GM19035 (cell line): ENCODE measurements around the gene SLC39A11.

Experiments
- ATAC-seq: cut with Tn5 transposase; IDR thresholded peaks from one replicate; pipeline ENCODE4 v1.9.1; 2021; ENCODE audit not compliant: unreplicated experiment

Gene SLC39A11

GRCh38 chr17:73045724-73046123 is 46.8 kb downstream of the SLC39A11 start:
- no peak for ATAC-seq

GRCh38 chr17:73043686-73044581 is 48.6 kb downstream of the SLC39A11 start:
- ATAC-seq = no peak

GRCh38 chr17:73042809-73043685 is 49.4 kb downstream of the SLC39A11 start:
- no peak for ATAC-seq

GRCh38 chr17:73042225-73042624 is 50.3 kb downstream of the SLC39A11 start:
- ATAC-seq = no peak

GRCh38 chr17:73039282-73039681 is 53.2 kb downstream of the SLC39A11 start:
- no peak for ATAC-seq

GRCh38 chr17:73031472-73031871 is 61.0 kb downstream of the SLC39A11 start:
- ATAC-seq = no peak

GRCh38 chr17:73030995-73031394 is 61.5 kb downstream of the SLC39A11 start:
- ATAC-seq = no peak

GRCh38 chr17:73030501-73030921 is 62.0 kb downstream of the SLC39A11 start:
- no peak for ATAC-seq

- no peak for ATAC-seq
Measured at GRCh38 chr17:73029991-73030390, 62.5 kb downstream of the SLC39A11 start.

- ATAC-seq = no peak
Measured at GRCh38 chr17:73029021-73029420, 63.5 kb downstream of the SLC39A11 start.

- no peak for ATAC-seq
Measured at GRCh38 chr17:73028299-73028755, 64.2 kb downstream of the SLC39A11 start.

- ATAC-seq = no peak
Measured at GRCh38 chr17:73027130-73027741, 65.3 kb downstream of the SLC39A11 start.

GRCh38 chr17:73025041-73025560 is 67.4 kb downstream of the SLC39A11 start:
- no peak for ATAC-seq

- ATAC-seq = no peak
Measured at GRCh38 chr17:73023759-73024158, 68.7 kb downstream of the SLC39A11 start.

GRCh38 chr17:73022694-73023093 is 69.8 kb downstream of the SLC39A11 start:
- no peak for ATAC-seq

GRCh38 chr17:73021771-73022170 is 70.7 kb downstream of the SLC39A11 start:
- ATAC-seq = no peak

GRCh38 chr17:73020110-73020509 is 72.4 kb downstream of the SLC39A11 start:
- ATAC-seq = no peak

GRCh38 chr17:73018599-73018998 is 73.9 kb downstream of the SLC39A11 start:
- ATAC-seq = no peak

- no peak for ATAC-seq
Measured at GRCh38 chr17:73017658-73018057, 74.8 kb downstream of the SLC39A11 start.

GRCh38 chr17:73015722-73016276 is 76.7 kb downstream of the SLC39A11 start:
- no peak for ATAC-seq
